Measurements from ENCODE around the gene FGFRL1. TPM values are rescaled to one million over a fixed set of nuclear protein-coding genes. Genes with fewer than 3 reads are reported as not detected.

The FGFRL1 gene
- total and polyA plus RNA-seq, 2 donors (not counting 1 experiment from before 2014, with no cell fraction given), result 6.1 to 10.0 TPM

DNA sequence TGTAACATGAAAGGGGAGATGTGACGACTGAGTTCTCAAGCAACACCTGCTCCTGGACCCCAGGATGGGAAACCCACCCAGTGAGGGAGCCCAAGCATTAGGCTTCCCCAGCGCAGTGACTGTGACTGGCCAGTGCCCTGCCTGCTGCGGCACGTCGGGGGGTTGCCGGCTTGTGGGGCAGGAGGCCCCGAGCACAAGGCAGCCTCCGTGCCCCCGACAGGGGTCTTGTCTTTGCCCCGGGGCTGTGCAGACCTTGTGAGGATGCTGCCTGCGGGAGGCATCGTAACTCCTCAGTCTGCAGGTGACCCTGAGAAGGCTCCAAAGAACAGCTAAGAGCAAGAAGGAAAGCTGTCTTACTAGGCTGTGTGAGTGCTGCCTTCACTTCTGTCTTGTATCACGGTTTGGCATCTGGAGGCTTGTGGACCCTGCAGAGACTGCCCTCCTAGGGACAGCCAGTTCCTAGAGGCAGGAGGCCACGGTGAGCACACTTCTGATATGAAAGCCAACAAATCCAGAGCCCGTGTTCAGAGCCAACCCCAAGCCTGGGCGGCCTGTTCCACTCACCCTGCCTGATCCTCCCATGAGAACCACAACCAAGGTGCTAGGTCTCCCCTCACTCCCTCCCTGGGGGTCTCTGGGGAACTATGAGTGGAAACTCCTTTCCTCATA is 47.7 kb downstream of the FGFRL1 start:
- Histone ChIP-seq H3K4me2 (ENCODE audit: extremely low read depth, insufficient read depth, low read length) (no peak overlapping the region), H3K9ac (ENCODE audit: insufficient read depth, low read length) (no peak overlapping the region), H2AFZ (ENCODE audit: low read length) (no peak overlapping the region), H3K27me3 (ENCODE audit: control insufficient read depth, insufficient read depth, low read length) (peaks cover 37% of the 10 kb centered on the region), H3K4me1 (ENCODE audit: control insufficient read depth, extremely low read depth, insufficient read depth, low read length) (no peaks in the 10 kb centered on the region), H4K20me1 (ENCODE audit: control insufficient read depth, extremely low read depth, insufficient read depth, low read length) (no peaks in the 10 kb centered on the region), H3K36me3 (ENCODE audit: control insufficient read depth, insufficient read depth, low read length) (no peaks in the 10 kb centered on the region), H3K79me2 (ENCODE audit: control insufficient read depth, insufficient read depth, low read length) (no peaks in the 10 kb centered on the region), H3K4me3 (replicated peaks in 1 of 4; ENCODE audit: control extremely low read depth in 1 of 4, insufficient read depth in 1 of 4, low read depth in 3 of 4, low read length in 4 of 4) (no peak overlapping the region), H3K9me3 (ENCODE audit: control insufficient read depth, insufficient read depth, low read depth, low read length) (no peaks in the 10 kb centered on the region), H3K27ac (ENCODE audit: insufficient read depth, low read length) (no peak overlapping the region)
- TF ChIP-seq, protein P1, sequence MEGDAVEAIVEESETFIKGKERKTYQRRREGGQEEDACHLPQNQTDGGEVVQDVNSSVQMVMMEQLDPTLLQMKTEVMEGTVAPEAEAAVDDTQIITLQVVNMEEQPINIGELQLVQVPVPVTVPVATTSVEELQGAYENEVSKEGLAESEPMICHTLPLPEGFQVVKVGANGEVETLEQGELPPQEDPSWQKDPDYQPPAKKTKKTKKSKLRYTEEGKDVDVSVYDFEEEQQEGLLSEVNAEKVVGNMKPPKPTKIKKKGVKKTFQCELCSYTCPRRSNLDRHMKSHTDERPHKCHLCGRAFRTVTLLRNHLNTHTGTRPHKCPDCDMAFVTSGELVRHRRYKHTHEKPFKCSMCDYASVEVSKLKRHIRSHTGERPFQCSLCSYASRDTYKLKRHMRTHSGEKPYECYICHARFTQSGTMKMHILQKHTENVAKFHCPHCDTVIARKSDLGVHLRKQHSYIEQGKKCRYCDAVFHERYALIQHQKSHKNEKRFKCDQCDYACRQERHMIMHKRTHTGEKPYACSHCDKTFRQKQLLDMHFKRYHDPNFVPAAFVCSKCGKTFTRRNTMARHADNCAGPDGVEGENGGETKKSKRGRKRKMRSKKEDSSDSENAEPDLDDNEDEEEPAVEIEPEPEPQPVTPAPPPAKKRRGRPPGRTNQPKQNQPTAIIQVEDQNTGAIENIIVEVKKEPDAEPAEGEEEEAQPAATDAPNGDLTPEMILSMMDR (conservative IDR thresholded peaks at IDR 0.05 in 1 of 2, IDR thresholded peaks at IDR 0.05 in 1 of 2; ENCODE audit: low read depth in 1 of 2, low read length in 2 of 2), result no peak
- TF ChIP-seq EZH2 (IDR thresholded peaks at IDR 0.05; ENCODE audit: low read length, missing control alignments), result peak; percentile 48
- DNase-seq (ENCODE audit: low read depth in 2 of 2), result no peak

DNA sequence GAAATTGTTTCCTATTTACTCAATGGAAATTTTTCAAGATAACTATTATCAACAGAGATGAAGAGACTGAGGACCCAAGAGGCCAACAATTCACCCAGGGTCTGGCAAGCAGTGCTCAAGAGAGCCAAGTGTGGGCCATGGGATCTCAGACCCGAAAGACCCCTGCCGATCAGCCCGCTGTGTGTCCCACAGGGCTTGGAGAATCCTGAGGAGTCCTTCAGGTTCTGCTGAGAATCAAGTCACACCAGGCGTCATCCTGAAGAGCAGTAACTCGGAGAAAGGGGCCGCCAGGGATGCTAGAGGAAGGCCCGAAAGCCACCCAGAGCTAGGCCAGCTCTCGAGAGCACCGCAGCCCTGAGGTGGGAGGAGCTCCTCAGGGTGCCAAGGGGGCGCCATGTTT is 48.7 kb downstream of the FGFRL1 start:
- no peak overlapping the region for H3K4me2 ChIP-seq (ENCODE audit: extremely low read depth, insufficient read depth, low read length)
- no peak overlapping the region for H3K27ac ChIP-seq (ENCODE audit: insufficient read depth, low read length)
- no peak for TF ChIP-seq EZH2 (IDR thresholded peaks at IDR 0.05; ENCODE audit: low read length, missing control alignments)
- TF ChIP-seq, protein P1 (conservative IDR thresholded peaks at IDR 0.05 in 1 of 2, IDR thresholded peaks at IDR 0.05 in 1 of 2; ENCODE audit: low read depth in 1 of 2, low read length in 2 of 2), result no peak
- peaks cover 39% of the 10 kb centered on the region for H3K27me3 ChIP-seq (ENCODE audit: control insufficient read depth, insufficient read depth, low read length)
- H3K9ac ChIP-seq (ENCODE audit: insufficient read depth, low read length), result no peak overlapping the region
- H3K9me3 ChIP-seq (ENCODE audit: control insufficient read depth, insufficient read depth, low read depth, low read length), result no peaks in the 10 kb centered on the region
- H3K36me3 ChIP-seq (ENCODE audit: control insufficient read depth, insufficient read depth, low read length), result no peaks in the 10 kb centered on the region
- no peaks in the 10 kb centered on the region for H3K79me2 ChIP-seq (ENCODE audit: control insufficient read depth, insufficient read depth, low read length)
- no peak for DNase-seq (ENCODE audit: low read depth in 2 of 2)
- H3K4me3 ChIP-seq (replicated peaks in 1 of 4; ENCODE audit: control extremely low read depth in 1 of 4, insufficient read depth in 1 of 4, low read depth in 3 of 4, low read length in 4 of 4), result no peak overlapping the region
- no peaks in the 10 kb centered on the region for H4K20me1 ChIP-seq (ENCODE audit: control insufficient read depth, extremely low read depth, insufficient read depth, low read length)
- no peak overlapping the region for H2AFZ ChIP-seq (ENCODE audit: low read length)
- no peaks in the 10 kb centered on the region for H3K4me1 ChIP-seq (ENCODE audit: control insufficient read depth, extremely low read depth, insufficient read depth, low read length)

DNA sequence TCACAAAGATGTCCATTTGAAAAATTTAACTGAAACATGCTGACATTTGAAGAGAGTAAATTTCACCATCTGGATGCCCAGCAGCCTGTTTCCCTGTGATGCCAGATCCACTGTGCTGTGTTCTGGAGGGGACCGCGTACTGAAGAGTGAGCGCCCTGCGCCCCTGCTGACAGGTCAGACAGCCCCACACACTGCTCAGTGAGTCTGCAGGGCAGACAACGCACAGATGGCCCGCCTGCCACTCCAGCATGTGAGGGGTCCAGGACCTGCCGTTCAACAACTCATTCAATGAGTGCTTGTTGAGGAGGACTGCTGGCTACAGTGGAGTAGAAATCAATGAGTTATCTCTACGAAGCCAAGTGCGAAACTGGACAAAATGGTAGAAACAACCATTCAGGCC is 49.2 kb downstream of the FGFRL1 start:
- TF ChIP-seq, protein P1 (conservative IDR thresholded peaks at IDR 0.05 in 1 of 2, IDR thresholded peaks at IDR 0.05 in 1 of 2; ENCODE audit: low read depth in 1 of 2, low read length in 2 of 2), result no peak
- no peak for TF ChIP-seq EZH2 (IDR thresholded peaks at IDR 0.05; ENCODE audit: low read length, missing control alignments)
- Histone ChIP-seq H3K27ac (ENCODE audit: insufficient read depth, low read length) (no peak overlapping the region), H4K20me1 (ENCODE audit: control insufficient read depth, extremely low read depth, insufficient read depth, low read length) (no peaks in the 10 kb centered on the region), H3K4me2 (ENCODE audit: extremely low read depth, insufficient read depth, low read length) (no peak overlapping the region), H3K79me2 (ENCODE audit: control insufficient read depth, insufficient read depth, low read length) (no peaks in the 10 kb centered on the region), H3K4me3 (replicated peaks in 1 of 4; ENCODE audit: control extremely low read depth in 1 of 4, insufficient read depth in 1 of 4, low read depth in 3 of 4, low read length in 4 of 4) (no peak overlapping the region), H3K9me3 (ENCODE audit: control insufficient read depth, insufficient read depth, low read depth, low read length) (no peaks in the 10 kb centered on the region), H3K36me3 (ENCODE audit: control insufficient read depth, insufficient read depth, low read length) (no peaks in the 10 kb centered on the region), H3K4me1 (ENCODE audit: control insufficient read depth, extremely low read depth, insufficient read depth, low read length) (no peaks in the 10 kb centered on the region), H2AFZ (ENCODE audit: low read length) (no peak overlapping the region), H3K27me3 (ENCODE audit: control insufficient read depth, insufficient read depth, low read length) (peaks cover 34% of the 10 kb centered on the region), H3K9ac (ENCODE audit: insufficient read depth, low read length) (no peak overlapping the region)
- DNase-seq (ENCODE audit: low read depth in 2 of 2), result no peak

Measured in fibroblast of lung (primary cell).